ENCODE results near the gene SND1. TPM values are rescaled to one million over a fixed set of nuclear protein-coding genes. Genes with fewer than 3 reads are reported as not detected.

The SND1 gene
- total RNA-seq, 1 experiment from 2014 or later, result 274 TPM

GRCh38 chr7:127844707-127845331 is 192.8 kb downstream of the SND1 start:
- BruUV-seq (replicated peaks), result no TSS peak

GRCh38 chr7:127845522-127846214 is 193.7 kb downstream of the SND1 start:
- Histone ChIP-seq H3K9me3 (no peaks in the 10 kb centered on the region), H3K4me1 (no peaks in the 10 kb centered on the region), H3K36me3 (ENCODE audit: control insufficient read depth, insufficient read depth, low read length) (peaks cover 2% of the 10 kb centered on the region), H3K4me3 (ENCODE audit: low read depth, low read length) (no peak overlapping the region), H3K27me3 (replicated peaks; ENCODE audit: control insufficient read depth, insufficient read depth, low read length) (no peaks in the 10 kb centered on the region)
- no peak for DNase-seq
- no peaks in the 10 kb centered on the region for H3K27me3 Mint-ChIP-seq (ENCODE audit: insufficient read depth, unreplicated experiment)
- POLR2A ChIA-PET, result no interaction called here
- no TSS peak for BruUV-seq (replicated peaks)
- no peak overlapping the region for H3K4me3 Mint-ChIP-seq (ENCODE audit: unreplicated experiment)
- peaks cover 7% of the 10 kb centered on the region for H3K4me1 Mint-ChIP-seq (ENCODE audit: low read depth, unreplicated experiment)
- TF ChIP-seq CTCF (IDR thresholded peaks at IDR 0.05; ENCODE audit: insufficient read depth in 1 of 2, low read depth in 1 of 2, low read length in 1 of 2, severe bottlenecking in 1 of 2, unreplicated experiment in 1 of 2), result no peak
- no peak overlapping the region for H3K27ac Mint-ChIP-seq (ENCODE audit: unreplicated experiment)
- H3K36me3 Mint-ChIP-seq (ENCODE audit: insufficient read depth, unreplicated experiment), result peaks cover 67% of the 10 kb centered on the region
- CTCF ChIA-PET, result no interaction called here
- intact Hi-C loops (cut with micrococcal nuclease; ENCODE audit: unreplicated experiment), result no loop called here
- no peaks in the 10 kb centered on the region for H3K9me3 Mint-ChIP-seq (ENCODE audit: unreplicated experiment)

More at GRCh38 chr7:127844707-127845331, 192.8 kb downstream of the SND1 start:
- Mint-ChIP-seq H3K36me3 (ENCODE audit: insufficient read depth, unreplicated experiment) (peaks cover 61% of the 10 kb centered on the region), H3K27ac (ENCODE audit: unreplicated experiment) (peak overlapping the region; percentile 26), H3K27me3 (ENCODE audit: insufficient read depth, unreplicated experiment) (no peaks in the 10 kb centered on the region), H3K9me3 (ENCODE audit: unreplicated experiment) (no peaks in the 10 kb centered on the region), H3K4me3 (ENCODE audit: unreplicated experiment) (no peak overlapping the region), H3K4me1 (ENCODE audit: low read depth, unreplicated experiment) (peaks cover 7% of the 10 kb centered on the region)
- Histone ChIP-seq H3K9me3 (no peaks in the 10 kb centered on the region), H3K27me3 (replicated peaks; ENCODE audit: control insufficient read depth, insufficient read depth, low read length) (no peaks in the 10 kb centered on the region), H3K4me1 (no peaks in the 10 kb centered on the region), H3K4me3 (ENCODE audit: low read depth, low read length) (no peak overlapping the region), H3K36me3 (ENCODE audit: control insufficient read depth, insufficient read depth, low read length) (peaks cover 2% of the 10 kb centered on the region)
- no peak for DNase-seq
- ChIA-PET POLR2A (no interaction called here), CTCF (no interaction called here)
- intact Hi-C loops (cut with micrococcal nuclease; ENCODE audit: unreplicated experiment), result no loop called here
- TF ChIP-seq CTCF (IDR thresholded peaks at IDR 0.05; ENCODE audit: insufficient read depth in 1 of 2, low read depth in 1 of 2, low read length in 1 of 2, severe bottlenecking in 1 of 2, unreplicated experiment in 1 of 2), result no peak

- BruUV-seq (replicated peaks), result no TSS peak
- Histone ChIP-seq H3K4me1 (no peaks in the 10 kb centered on the region), H3K4me3 (ENCODE audit: low read depth, low read length) (no peak overlapping the region), H3K27me3 (replicated peaks; ENCODE audit: control insufficient read depth, insufficient read depth, low read length) (no peaks in the 10 kb centered on the region), H3K36me3 (ENCODE audit: control insufficient read depth, insufficient read depth, low read length) (peaks cover 2% of the 10 kb centered on the region; the same call in 1 of the 2 replicates), H3K9me3 (no peaks in the 10 kb centered on the region)
- H3K4me3 Mint-ChIP-seq (ENCODE audit: unreplicated experiment), result no peak overlapping the region
- H3K9me3 Mint-ChIP-seq (ENCODE audit: unreplicated experiment), result no peaks in the 10 kb centered on the region
- no peak for DNase-seq
- ChIA-PET CTCF (no interaction called here), POLR2A (no interaction called here)
- peaks cover 65% of the 10 kb centered on the region for H3K36me3 Mint-ChIP-seq (ENCODE audit: insufficient read depth, unreplicated experiment)
- no peak for TF ChIP-seq CTCF (IDR thresholded peaks at IDR 0.05; ENCODE audit: insufficient read depth in 1 of 2, low read depth in 1 of 2, low read length in 1 of 2, severe bottlenecking in 1 of 2, unreplicated experiment in 1 of 2)
- no peak overlapping the region for H3K27ac Mint-ChIP-seq (ENCODE audit: unreplicated experiment)
- intact Hi-C loops (cut with micrococcal nuclease; ENCODE audit: unreplicated experiment), result no loop called here
- H3K27me3 Mint-ChIP-seq (ENCODE audit: insufficient read depth, unreplicated experiment), result no peaks in the 10 kb centered on the region
- H3K4me1 Mint-ChIP-seq (ENCODE audit: low read depth, unreplicated experiment), result peaks cover 7% of the 10 kb centered on the region
Observed at GRCh38 chr7:127847641-127848040, 195.6 kb downstream of the SND1 start.
